GM12865 (cell line): ENCODE results near the gene GALNT6.

ENCODE experiments used
- DNase-seq: peaks from one replicate; pipeline ENCODE4 v3.0.0; 2010; ENCODE audit warnings: low read depth
- H3K4me3 ChIP-seq: 2 replicates; pipeline ENCODE4 v1.5.1; 2011; ENCODE audit warnings: mild to moderate bottlenecking, low read depth, low read length, control low read depth
- TF ChIP-seq, protein P1 (sequence below): IDR thresholded peaks from 2 replicates; pipeline ENCODE4 v1.5.1; 2011; ENCODE audit warnings: low read length, control low read depth, low read depth, inconsistent platforms; ENCODE audit not compliant: insufficient read depth; ENCODE audit errors: missing control alignments

The GALNT6 gene

GRCh38 chr12:51401020-51401419, 9.8 kb upstream of the GALNT6 start:
- DNase-seq = no peak
- no peak overlapping the region for H3K4me3 ChIP-seq
- TF ChIP-seq, protein P1, sequence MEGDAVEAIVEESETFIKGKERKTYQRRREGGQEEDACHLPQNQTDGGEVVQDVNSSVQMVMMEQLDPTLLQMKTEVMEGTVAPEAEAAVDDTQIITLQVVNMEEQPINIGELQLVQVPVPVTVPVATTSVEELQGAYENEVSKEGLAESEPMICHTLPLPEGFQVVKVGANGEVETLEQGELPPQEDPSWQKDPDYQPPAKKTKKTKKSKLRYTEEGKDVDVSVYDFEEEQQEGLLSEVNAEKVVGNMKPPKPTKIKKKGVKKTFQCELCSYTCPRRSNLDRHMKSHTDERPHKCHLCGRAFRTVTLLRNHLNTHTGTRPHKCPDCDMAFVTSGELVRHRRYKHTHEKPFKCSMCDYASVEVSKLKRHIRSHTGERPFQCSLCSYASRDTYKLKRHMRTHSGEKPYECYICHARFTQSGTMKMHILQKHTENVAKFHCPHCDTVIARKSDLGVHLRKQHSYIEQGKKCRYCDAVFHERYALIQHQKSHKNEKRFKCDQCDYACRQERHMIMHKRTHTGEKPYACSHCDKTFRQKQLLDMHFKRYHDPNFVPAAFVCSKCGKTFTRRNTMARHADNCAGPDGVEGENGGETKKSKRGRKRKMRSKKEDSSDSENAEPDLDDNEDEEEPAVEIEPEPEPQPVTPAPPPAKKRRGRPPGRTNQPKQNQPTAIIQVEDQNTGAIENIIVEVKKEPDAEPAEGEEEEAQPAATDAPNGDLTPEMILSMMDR = no peak

DNA sequence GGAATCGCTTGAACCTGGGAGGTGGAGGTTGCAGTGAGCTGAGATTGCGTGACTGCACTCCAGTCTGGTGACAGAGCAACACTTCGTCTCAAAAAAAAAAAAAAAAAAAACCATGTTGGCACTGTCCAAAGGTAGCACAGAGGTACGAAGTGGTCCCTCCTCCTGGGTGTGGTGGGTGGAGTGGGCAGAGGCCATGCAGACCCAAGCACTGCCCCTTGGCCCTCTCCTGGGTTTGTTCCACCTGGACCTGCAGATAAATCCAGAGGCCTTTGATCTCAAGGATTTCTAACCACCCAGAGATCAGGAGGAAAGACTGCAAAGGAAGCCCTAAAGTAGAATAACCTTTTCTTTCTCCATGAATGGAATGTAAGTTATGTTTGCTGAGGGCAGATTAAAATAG, 8.7 kb upstream of the GALNT6 start:
- no peak for DNase-seq
- H3K4me3 ChIP-seq = no peak overlapping the region
- TF ChIP-seq, protein P1 = no peak

DNA sequence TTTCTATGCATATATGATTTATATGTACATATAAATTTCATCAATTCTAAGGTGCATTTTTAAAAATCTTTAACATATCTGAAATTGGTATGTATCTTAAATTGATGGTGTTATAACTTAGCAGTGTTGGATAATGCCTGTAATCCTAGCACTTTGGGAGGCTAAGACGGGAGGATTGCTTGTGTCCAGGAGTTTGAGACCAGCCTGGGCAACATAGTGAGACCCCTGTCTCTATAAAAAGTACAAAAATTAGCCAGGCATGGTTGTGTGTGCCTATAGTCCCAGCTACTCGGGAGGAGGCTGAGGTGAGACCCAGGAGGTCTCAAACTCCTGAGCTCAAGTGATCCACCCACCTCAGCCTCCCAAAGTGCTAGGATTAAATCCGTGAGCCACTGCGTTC, 6.5 kb upstream of the GALNT6 start:
- TF ChIP-seq, protein P1 = no peak
- H3K4me3 ChIP-seq = no peak overlapping the region
- no peak for DNase-seq

DNA sequence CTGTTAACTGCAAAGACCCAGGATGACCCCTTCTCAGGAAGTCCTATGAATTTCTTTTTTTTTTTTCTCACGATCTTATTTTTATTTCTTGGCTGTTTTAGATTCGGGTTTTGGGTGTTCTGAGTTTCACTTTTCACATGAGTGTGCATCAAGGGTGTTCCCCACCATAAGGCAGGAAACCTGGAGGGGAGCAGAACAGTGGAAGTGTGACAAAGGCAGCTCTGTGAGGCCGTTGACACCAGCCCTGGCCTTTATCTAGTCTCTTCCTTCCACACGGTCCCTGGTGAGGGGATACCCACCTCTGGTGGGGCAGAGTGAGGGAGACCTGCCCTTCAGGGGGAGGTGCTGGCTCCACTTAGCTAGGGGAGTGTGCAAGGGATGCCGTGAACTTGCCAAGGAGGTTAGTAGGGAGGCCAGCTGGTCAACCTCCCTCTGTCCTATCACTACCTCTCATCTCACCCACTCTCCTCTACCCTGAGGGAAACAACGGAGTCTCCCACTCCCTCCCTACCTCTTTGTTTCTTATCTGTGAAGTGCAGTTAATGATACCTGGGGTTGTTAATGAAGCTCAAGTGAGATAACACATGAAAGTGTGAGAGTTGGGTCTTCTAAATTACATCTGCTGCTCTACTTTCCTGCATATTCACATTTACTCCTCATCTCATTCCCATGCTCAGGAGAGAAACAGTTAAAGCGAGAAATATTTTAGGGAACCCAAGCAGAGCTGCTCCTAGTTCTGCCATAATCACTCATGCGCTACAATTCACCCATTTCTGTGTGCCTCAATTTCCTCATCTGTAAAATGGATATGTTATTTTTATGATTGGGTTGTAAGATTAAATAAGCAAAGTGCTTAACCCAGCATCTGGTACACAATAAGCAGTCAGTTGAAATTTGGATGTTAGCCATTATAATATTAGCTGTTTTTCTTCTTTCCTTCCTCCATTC, 4.4 kb upstream of the GALNT6 start:
- DNase-seq = peak; percentile 87
- H3K4me3 ChIP-seq = peak overlapping the region; percentile 86
- TF ChIP-seq, protein P1 = no peak

DNA sequence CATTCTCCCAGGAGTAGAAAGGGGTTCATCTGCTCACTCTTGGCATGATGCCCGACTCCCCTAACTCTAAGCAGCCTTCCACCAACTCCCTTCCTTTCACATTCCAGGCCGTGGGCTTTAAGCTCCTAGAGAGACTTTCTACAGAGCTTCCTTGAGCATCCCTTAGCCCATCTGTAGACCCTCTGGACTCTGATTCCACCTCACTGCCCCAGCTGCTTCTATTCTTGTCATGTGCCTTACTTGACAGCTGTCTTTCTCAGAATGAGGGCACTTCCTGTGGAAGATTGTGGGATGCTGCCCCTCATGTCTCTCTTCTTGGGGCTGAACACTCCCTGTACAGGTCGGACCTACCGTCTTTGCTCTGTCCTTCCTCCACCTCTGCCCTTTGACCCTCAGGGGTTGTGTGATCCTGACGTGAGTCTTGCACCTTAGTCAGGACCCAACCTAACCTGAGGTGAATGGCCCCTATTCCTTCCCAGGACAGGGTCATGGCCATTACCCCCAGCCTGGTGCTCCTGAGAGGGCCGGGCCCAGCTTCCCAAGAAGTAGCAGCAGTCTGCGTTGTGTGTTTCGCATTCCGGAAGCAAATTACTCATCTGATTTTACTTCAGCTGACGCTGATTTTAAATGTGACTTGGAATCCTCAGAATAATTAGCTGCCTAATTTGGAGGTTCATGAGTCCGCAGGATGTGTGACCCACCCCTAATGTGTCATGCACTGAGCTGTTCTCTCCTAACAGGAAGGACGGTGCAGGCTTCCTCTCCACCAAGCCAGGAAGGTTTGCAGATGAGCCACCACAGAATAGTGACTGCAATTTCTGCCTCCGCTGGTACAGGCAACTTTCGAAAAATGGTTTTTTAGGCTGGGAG, 2.7 kb upstream of the GALNT6 start:
- peak; percentile 79 for DNase-seq
- TF ChIP-seq, protein P1 = no peak
- H3K4me3 ChIP-seq = peak overlapping the region; percentile 86

DNA sequence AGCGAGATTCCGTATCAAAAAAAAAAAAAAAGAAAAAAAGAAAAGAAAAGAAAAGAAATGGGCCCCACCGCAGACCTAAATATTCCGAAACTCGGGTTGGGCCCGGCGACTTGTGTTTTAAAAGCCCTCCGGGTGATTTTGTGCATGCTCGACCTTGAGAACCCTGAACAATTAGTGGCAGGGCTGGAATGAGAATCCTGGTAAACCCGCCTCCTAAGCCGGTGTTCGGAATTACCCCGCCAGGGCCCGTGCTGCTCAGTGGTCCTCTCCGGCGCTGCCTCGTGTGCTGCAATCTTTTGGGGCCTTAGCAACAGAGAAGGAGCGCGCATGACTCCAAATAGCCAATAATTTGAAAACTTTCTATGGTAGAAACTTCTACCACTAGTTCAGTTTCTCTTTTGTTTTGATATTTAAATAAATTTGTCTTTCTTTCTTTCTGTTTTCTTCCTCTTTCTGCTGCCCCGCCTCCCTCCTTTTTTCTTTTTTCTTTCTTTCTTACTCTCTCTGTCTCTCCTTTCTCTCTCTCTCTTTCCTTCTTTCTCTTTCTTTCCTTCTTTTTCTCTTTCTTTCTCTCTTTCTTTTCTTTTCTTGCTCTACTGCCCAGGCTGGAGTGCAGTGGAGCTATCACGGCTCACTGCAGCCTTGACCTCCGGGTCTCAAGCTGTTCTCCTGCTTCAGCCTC, 1.5 kb upstream of the GALNT6 start:
- DNase-seq = peak; percentile 91
- TF ChIP-seq, protein P1 = no peak
- H3K4me3 ChIP-seq = peak overlapping the region; percentile 86
